IMR-90 (cell line): ENCODE results near the gene DRD4. TPM values are rescaled to one million over a fixed set of nuclear protein-coding genes. Genes with fewer than 3 reads are reported as not detected.
"Not testable (repeated sequence)": the region's sequence is repeated elsewhere in the genome, so short reads cannot be mapped to it uniquely, and the experiment has no call there.

ENCODE experiments used
- ATAC-seq: fragments of 200-7000 bp; cut with Tn5 transposase; 2 replicates; pipeline ENCODE4 v1.9.1; 2020; ENCODE audit warnings: low read depth, mild to moderate bottlenecking, moderate library complexity
- BruUV-seq: library from RNA; stranded (reverse); fragments of 400-500 nt; replicated peaks from 2 replicates; lab custom pipeline; 2021; lab: Mats Ljungman, UMichigan
- CTCF ChIA-PET: fragments of 300-600 bp; formaldehyde crosslinking; extraction: SDS; loops from one replicate; lab custom pipeline; 2021; ENCODE audit warnings: antibody characterized with exemption; lab: Yijun Ruan, JAX
- POLR2A ChIA-PET: fragments of 300-600 bp; sonication (Branson Sonifier 250); formaldehyde crosslinking; loops from one replicate; lab custom pipeline; 2022; ENCODE audit warnings: antibody characterized with exemption; ENCODE audit not compliant: unreplicated experiment; lab: Charles Lee
- DNase-seq: peaks from one replicate; pipeline ENCODE4 v3.0.0; 2013
- H2AFZ ChIP-seq: replicated peaks from 2 replicates; pipeline ENCODE3; 2013; ENCODE audit warnings: low read length, mild to moderate bottlenecking; ENCODE audit not compliant: poor library complexity
- H2AK5ac ChIP-seq: 2 replicates; pipeline ENCODE4 v1.6.1; 2013; ENCODE audit warnings: low read depth, low read length, inconsistent platforms
- H2AK9ac ChIP-seq: replicated peaks from 2 replicates; pipeline ENCODE3; 2013; ENCODE audit warnings: mild to moderate bottlenecking, low read depth, low read length, moderate library complexity; ENCODE audit not compliant: poor library complexity
- H2BK120ac ChIP-seq: 2 replicates; pipeline ENCODE4 v1.6.1; 2013; ENCODE audit warnings: low read depth, low read length, inconsistent platforms
- H2BK15ac ChIP-seq: 3 replicates; pipeline ENCODE4 v1.6.1; 2013; ENCODE audit warnings: low read depth, low read length, inconsistent platforms
- H2BK20ac ChIP-seq: 2 replicates; pipeline ENCODE4 v1.6.1; 2013; ENCODE audit warnings: low read depth, mild to moderate bottlenecking, inconsistent platforms, low read length, moderate library complexity
- H2BK5ac ChIP-seq: 2 replicates; pipeline ENCODE4 v1.6.1; 2013; ENCODE audit warnings: mild to moderate bottlenecking, low read depth, low read length, inconsistent platforms; ENCODE audit not compliant: poor library complexity, severe bottlenecking
- H3K14ac ChIP-seq: replicated peaks from 2 replicates; pipeline ENCODE4 v1.6.1; 2013; ENCODE audit warnings: low read depth, low read length, inconsistent platforms
- H3K18ac ChIP-seq: 2 replicates; pipeline ENCODE4 v1.6.1; 2013; ENCODE audit warnings: low read depth, low read length, control low read depth
- H3K23ac ChIP-seq: 2 replicates; pipeline ENCODE4 v1.6.1; 2013; ENCODE audit warnings: low read depth, low read length, inconsistent platforms
- H3K27ac ChIP-seq: 2 replicates; pipeline ENCODE4 v1.5.1; 2013; ENCODE audit warnings: mild to moderate bottlenecking, control low read depth, low read length; ENCODE audit not compliant: insufficient read depth
- H3K27me3 ChIP-seq: 2 replicates; pipeline ENCODE4 v1.6.1; 2013; ENCODE audit warnings: low read length; ENCODE audit not compliant: control insufficient read depth, insufficient read depth
- H3K36me3 ChIP-seq: 2 replicates; pipeline ENCODE4 v1.6.1; 2013; ENCODE audit warnings: low read length, mixed read lengths; ENCODE audit not compliant: control insufficient read depth, insufficient read depth
- H3K4ac ChIP-seq: 2 replicates; pipeline ENCODE4 v1.6.1; 2013; ENCODE audit warnings: low read depth, low read length, inconsistent platforms
- H3K4me1 ChIP-seq: 2 replicates; pipeline ENCODE4 v1.6.1; 2013; ENCODE audit warnings: low read length, mixed read lengths; ENCODE audit not compliant: control insufficient read depth, insufficient read depth
- H3K4me2 ChIP-seq: 2 replicates; pipeline ENCODE4 v1.6.1; 2013; ENCODE audit warnings: low read depth, mild to moderate bottlenecking, control low read depth, low read length, moderate library complexity
- H3K4me3 ChIP-seq: 2 replicates; pipeline ENCODE4 v1.5.1; 2013; ENCODE audit warnings: low read depth, mild to moderate bottlenecking, control low read depth, low read length, moderate library complexity; ENCODE audit not compliant: insufficient read depth
- H3K56ac ChIP-seq: 2 replicates; pipeline ENCODE4 v1.6.1; 2013; ENCODE audit warnings: low read length, inconsistent platforms; ENCODE audit not compliant: insufficient read depth; ENCODE audit errors: extremely low read depth
- H3K79me1 ChIP-seq, 2 experiments: 2 replicates each; pipeline ENCODE4 v1.6.1; 2013; ENCODE audit warnings: low read length in 2 of 2, inconsistent platforms in 1 of 2, low read depth in 1 of 2
- H3K9ac ChIP-seq: 2 replicates; pipeline ENCODE4 v1.6.1; 2013; ENCODE audit warnings: low read depth, low read length, control low read depth
- H3K9me1 ChIP-seq: 2 replicates; pipeline ENCODE4 v1.6.1; 2013; ENCODE audit warnings: low read length, inconsistent platforms; ENCODE audit not compliant: insufficient read depth
- H3K9me3 ChIP-seq: 2 replicates; pipeline ENCODE4 v1.6.1; 2013; ENCODE audit warnings: low read length; ENCODE audit not compliant: control insufficient read depth, insufficient read depth
- H4K20me1 ChIP-seq: 2 replicates; pipeline ENCODE4 v1.6.1; 2013; ENCODE audit warnings: low read length, inconsistent platforms; ENCODE audit not compliant: insufficient read depth
- H4K5ac ChIP-seq: 2 replicates; pipeline ENCODE4 v1.6.1; 2013; ENCODE audit warnings: mild to moderate bottlenecking, low read depth, low read length, control low read depth
- H4K8ac ChIP-seq, 2 experiments: 2 replicates each; pipeline ENCODE4 v1.6.1; 2013; ENCODE audit warnings: low read depth in 2 of 2, low read length in 2 of 2, control low read depth in 1 of 2, inconsistent platforms in 1 of 2
- H4K91ac ChIP-seq: 2 replicates; pipeline ENCODE4 v1.6.1; 2013; ENCODE audit warnings: low read depth, low read length, inconsistent platforms; ENCODE audit not compliant: insufficient read depth
- WGBS, 2 experiments: methylation state at CpG; one replicate each; pipeline versions ENCODE4 v1.1.5 to v1.1.7; 2013; ENCODE audit warnings: missing lambda C conversion rate in 2 of 2; ENCODE audit not compliant: insufficient read length in 1 of 2; ENCODE audit errors: extremely low coverage in 2 of 2; 5-methylcytosine and 5-hydroxymethylcytosine counted together
- dilution Hi-C: fragments of 300-500 bp; cut with HindIII; formaldehyde crosslinking; loops from one replicate; pipeline ENCODE4 v1.14.3; 2018; ENCODE audit warnings: low sequenced_read_pairs; ENCODE audit not compliant: unreplicated experiment
- in situ Hi-C: fragments of 300-500 bp; cut with MboI; formaldehyde crosslinking; loops from 3 replicates; pipeline ENCODE4 v1.14.3; 2019; ENCODE audit warnings: low sequenced_read_pairs, inconsistent platforms, mixed read lengths
- intact Hi-C: fragments of 100-400 bp; cut with micrococcal nuclease; formaldehyde crosslinking; loops from 2 replicates; pipeline ENCODE4 v1.10.0; 2022
- polyA plus RNA-seq, 3 experiments: library from polyadenylated mRNA; depleted of rRNA; stranded (reverse); fragments of >200 nt; gene quantifications; 2 replicates each; pipeline ENCODE4 v1.2.3, GENCODE V29; 2012; ENCODE audit warnings: low replicate concordance in 1 of 3
- total RNA-seq: library from RNA; depleted of rRNA; stranded (reverse); fragments of >200 nt; gene quantifications from 2 replicates; pipeline ENCODE4 v1.2.3, GENCODE V29; 2012

Gene DRD4
- total and polyA plus RNA-seq, 2 of the 4 experiments (the other 2 are of a cell fraction) = not detected

GRCh38 chr11:647672-648158 is 10.6 kb downstream of the DRD4 start:
- H3K27ac ChIP-seq, ATAC-seq, H2AFZ ChIP-seq, H2BK15ac ChIP-seq, H2AK9ac ChIP-seq, H3K4me1 ChIP-seq, POLR2A ChIA-PET, H2BK5ac ChIP-seq, H2BK120ac ChIP-seq, H3K27me3 ChIP-seq, H4K8ac ChIP-seq, H3K18ac ChIP-seq, in situ Hi-C loops, H3K9me3 ChIP-seq, H4K20me1 ChIP-seq, H2AK5ac ChIP-seq, H3K4me3 ChIP-seq, H3K79me1 ChIP-seq, H4K5ac ChIP-seq, H3K56ac ChIP-seq, BruUV-seq, H3K9ac ChIP-seq, DNase-seq, H3K4ac ChIP-seq, H3K4me2 ChIP-seq, dilution Hi-C loops, H3K23ac ChIP-seq, intact Hi-C loops, H4K91ac ChIP-seq, H3K14ac ChIP-seq, H2BK20ac ChIP-seq, H3K9me1 ChIP-seq, CTCF ChIA-PET: not testable (repeated sequence)
- peaks cover 24% of the 10 kb centered on the region for H3K36me3 ChIP-seq
- 94% methylated on average over 4 of the region's 14 CpGs; no CpG with 5 or more reads in 1 of the 2 experiments for WGBS, 2 experiments
